ENCODE results near the gene MALSU1. TPM values are rescaled to one million over a fixed set of nuclear protein-coding genes. Genes with fewer than 3 reads are reported as not detected.

Gene MALSU1
- total RNA-seq, 1 donor from 2014 or later: 22.4 TPM

- Histone ChIP-seq H3K27ac (peak overlapping the region in 1 of 2 donors; percentile 1), H3K27me3 (no peaks in the 10 kb centered on the region), H3K36me3 (no peaks in the 10 kb centered on the region), H3K9me3 (no peaks in the 10 kb centered on the region), H3K4me1 (no peaks in the 10 kb centered on the region), H3K4me3 (no peak overlapping the region)
- intact Hi-C loops (cut with DNase I): no loop called here
- no peak for TF ChIP-seq CTCF (IDR thresholded peaks at IDR 0.05)
- no peak for DNase-seq (ENCODE audit: low spot score in 2 of 2)
Measured at GRCh38 chr7:23333671-23334246, 34.6 kb downstream of the MALSU1 start.

GRCh38 chr7:23334482-23335056, 35.4 kb downstream of the MALSU1 start:
- Histone ChIP-seq H3K36me3 (no peaks in the 10 kb centered on the region), H3K9me3 (no peaks in the 10 kb centered on the region), H3K4me3 (no peak overlapping the region), H3K27ac (peak overlapping the region in 1 of 2 donors; percentile 1), H3K4me1 (no peaks in the 10 kb centered on the region), H3K27me3 (no peaks in the 10 kb centered on the region)
- TF ChIP-seq CTCF (IDR thresholded peaks at IDR 0.05): no peak
- intact Hi-C loops (cut with DNase I): no loop called here
- DNase-seq (ENCODE audit: low spot score in 2 of 2): no peak

GRCh38 chr7:23335136-23335535, 36.0 kb downstream of the MALSU1 start:
- intact Hi-C loops (cut with DNase I): no loop called here
- Histone ChIP-seq H3K4me1 (no peaks in the 10 kb centered on the region), H3K4me3 (no peak overlapping the region), H3K27me3 (no peaks in the 10 kb centered on the region), H3K27ac (no peak overlapping the region), H3K36me3 (no peaks in the 10 kb centered on the region), H3K9me3 (no peaks in the 10 kb centered on the region)
- no peak for DNase-seq (ENCODE audit: low spot score in 2 of 2)
- TF ChIP-seq CTCF (IDR thresholded peaks at IDR 0.05): no peak

GRCh38 chr7:23335621-23336020, 36.5 kb downstream of the MALSU1 start:
- intact Hi-C loops (cut with DNase I): no loop called here
- H3K27me3 ChIP-seq: no peaks in the 10 kb centered on the region

GRCh38 chr7:23336086-23336485, 36.9 kb downstream of the MALSU1 start:
- no peaks in the 10 kb centered on the region for H3K36me3 ChIP-seq
- intact Hi-C loops (cut with DNase I): no loop called here
- H3K4me3 ChIP-seq: no peak overlapping the region
- H3K27me3 ChIP-seq: no peaks in the 10 kb centered on the region
- H3K9me3 ChIP-seq: no peaks in the 10 kb centered on the region
- H3K27ac ChIP-seq: no peak overlapping the region
- DNase-seq (ENCODE audit: low spot score in 2 of 2): no peak
- TF ChIP-seq CTCF (IDR thresholded peaks at IDR 0.05): no peak
- H3K4me1 ChIP-seq: no peaks in the 10 kb centered on the region

More at GRCh38 chr7:23335621-23336020, 36.5 kb downstream of the MALSU1 start:
- Histone ChIP-seq H3K36me3 (no peaks in the 10 kb centered on the region), H3K4me1 (no peaks in the 10 kb centered on the region), H3K4me3 (no peak overlapping the region), H3K27ac (peak overlapping the region in 1 of 2 donors; percentile 25), H3K9me3 (no peaks in the 10 kb centered on the region)
- TF ChIP-seq CTCF (IDR thresholded peaks at IDR 0.05): no peak
- no peak for DNase-seq (ENCODE audit: low spot score in 2 of 2)
